ENCODE measurements around the gene LRRC18. TPM values are rescaled to one million over a fixed set of nuclear protein-coding genes. Genes with fewer than 3 reads are reported as not detected.

LRRC18 gene

DNA sequence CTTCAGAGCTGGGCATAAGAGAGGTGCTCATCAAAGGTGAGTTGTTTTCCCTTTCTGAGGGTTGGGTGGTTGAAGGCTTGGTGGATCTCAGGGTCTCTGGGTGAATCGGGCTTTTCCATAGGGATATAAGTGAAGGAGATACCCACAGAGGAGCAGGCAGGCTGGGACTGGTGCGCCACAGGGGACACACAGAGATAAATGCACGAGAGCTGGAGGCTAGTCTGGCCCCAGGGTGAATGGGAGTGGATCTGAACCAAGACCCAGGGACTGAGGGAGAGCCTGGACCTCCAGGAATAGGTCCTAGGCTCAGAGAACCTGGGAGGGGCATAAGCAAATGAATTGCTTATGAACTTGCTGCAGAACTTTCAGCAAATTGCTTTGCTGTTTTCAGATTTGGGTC is 61.5 kb downstream of the LRRC18 start:
- TF ChIP-seq, protein P1, sequence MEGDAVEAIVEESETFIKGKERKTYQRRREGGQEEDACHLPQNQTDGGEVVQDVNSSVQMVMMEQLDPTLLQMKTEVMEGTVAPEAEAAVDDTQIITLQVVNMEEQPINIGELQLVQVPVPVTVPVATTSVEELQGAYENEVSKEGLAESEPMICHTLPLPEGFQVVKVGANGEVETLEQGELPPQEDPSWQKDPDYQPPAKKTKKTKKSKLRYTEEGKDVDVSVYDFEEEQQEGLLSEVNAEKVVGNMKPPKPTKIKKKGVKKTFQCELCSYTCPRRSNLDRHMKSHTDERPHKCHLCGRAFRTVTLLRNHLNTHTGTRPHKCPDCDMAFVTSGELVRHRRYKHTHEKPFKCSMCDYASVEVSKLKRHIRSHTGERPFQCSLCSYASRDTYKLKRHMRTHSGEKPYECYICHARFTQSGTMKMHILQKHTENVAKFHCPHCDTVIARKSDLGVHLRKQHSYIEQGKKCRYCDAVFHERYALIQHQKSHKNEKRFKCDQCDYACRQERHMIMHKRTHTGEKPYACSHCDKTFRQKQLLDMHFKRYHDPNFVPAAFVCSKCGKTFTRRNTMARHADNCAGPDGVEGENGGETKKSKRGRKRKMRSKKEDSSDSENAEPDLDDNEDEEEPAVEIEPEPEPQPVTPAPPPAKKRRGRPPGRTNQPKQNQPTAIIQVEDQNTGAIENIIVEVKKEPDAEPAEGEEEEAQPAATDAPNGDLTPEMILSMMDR (IDR thresholded peaks at IDR 0.05; ENCODE audit: insufficient read depth, low read length) = no peak
- TF ChIP-seq SPI1 (IDR thresholded peaks at IDR 0.05; ENCODE audit: borderline replicate concordance, low read depth) = no peak
- TF ChIP-seq, protein P2, sequence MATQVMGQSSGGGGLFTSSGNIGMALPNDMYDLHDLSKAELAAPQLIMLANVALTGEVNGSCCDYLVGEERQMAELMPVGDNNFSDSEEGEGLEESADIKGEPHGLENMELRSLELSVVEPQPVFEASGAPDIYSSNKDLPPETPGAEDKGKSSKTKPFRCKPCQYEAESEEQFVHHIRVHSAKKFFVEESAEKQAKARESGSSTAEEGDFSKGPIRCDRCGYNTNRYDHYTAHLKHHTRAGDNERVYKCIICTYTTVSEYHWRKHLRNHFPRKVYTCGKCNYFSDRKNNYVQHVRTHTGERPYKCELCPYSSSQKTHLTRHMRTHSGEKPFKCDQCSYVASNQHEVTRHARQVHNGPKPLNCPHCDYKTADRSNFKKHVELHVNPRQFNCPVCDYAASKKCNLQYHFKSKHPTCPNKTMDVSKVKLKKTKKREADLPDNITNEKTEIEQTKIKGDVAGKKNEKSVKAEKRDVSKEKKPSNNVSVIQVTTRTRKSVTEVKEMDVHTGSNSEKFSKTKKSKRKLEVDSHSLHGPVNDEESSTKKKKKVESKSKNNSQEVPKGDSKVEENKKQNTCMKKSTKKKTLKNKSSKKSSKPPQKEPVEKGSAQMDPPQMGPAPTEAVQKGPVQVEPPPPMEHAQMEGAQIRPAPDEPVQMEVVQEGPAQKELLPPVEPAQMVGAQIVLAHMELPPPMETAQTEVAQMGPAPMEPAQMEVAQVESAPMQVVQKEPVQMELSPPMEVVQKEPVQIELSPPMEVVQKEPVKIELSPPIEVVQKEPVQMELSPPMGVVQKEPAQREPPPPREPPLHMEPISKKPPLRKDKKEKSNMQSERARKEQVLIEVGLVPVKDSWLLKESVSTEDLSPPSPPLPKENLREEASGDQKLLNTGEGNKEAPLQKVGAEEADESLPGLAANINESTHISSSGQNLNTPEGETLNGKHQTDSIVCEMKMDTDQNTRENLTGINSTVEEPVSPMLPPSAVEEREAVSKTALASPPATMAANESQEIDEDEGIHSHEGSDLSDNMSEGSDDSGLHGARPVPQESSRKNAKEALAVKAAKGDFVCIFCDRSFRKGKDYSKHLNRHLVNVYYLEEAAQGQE (IDR thresholded peaks at IDR 0.05; ENCODE audit: insufficient replicate concordance, low read depth) = no peak
- no peak for TF ChIP-seq POLR2AphosphoS5 (IDR thresholded peaks at IDR 0.05; ENCODE audit: low read depth)
- TF ChIP-seq GABPA (IDR thresholded peaks at IDR 0.05; ENCODE audit: low read depth) = no peak
- Histone ChIP-seq H3K4me3 (replicated peaks; ENCODE audit: insufficient read depth, low read length) (no peak overlapping the region), H3K27ac (replicated peaks) (no peak overlapping the region), H3K27me3 (ENCODE audit: insufficient read depth, poor library complexity, severe bottlenecking) (no peaks in the 10 kb centered on the region)
- DNase-seq (ENCODE audit: low read depth in 1 of 2, low spot score in 1 of 2) = no peak

DNA sequence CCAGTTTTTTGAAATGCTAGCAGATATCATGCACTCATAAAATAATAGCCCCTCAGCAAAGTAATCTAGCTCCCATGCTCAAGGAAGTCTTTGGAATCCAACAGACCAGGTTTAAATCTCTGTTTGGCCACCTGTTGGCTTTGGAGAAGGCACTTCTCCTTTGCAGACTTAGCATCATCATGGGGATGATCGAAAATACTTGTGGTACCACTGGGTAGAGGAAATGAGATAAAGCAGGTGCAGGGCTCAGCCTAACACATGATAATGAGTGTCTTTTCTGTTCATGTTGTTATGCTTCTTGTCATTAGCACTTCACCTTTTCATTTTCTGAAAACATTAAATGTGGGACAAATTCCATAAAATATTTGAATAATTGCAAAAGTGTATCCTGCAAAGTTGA is 67.4 kb downstream of the LRRC18 start:
- no peak overlapping the region for H3K4me3 ChIP-seq (replicated peaks; ENCODE audit: insufficient read depth, low read length)
- TF ChIP-seq GABPA (IDR thresholded peaks at IDR 0.05; ENCODE audit: low read depth) (no peak), POLR2AphosphoS5 (IDR thresholded peaks at IDR 0.05; ENCODE audit: low read depth) (no peak), SPI1 (IDR thresholded peaks at IDR 0.05; ENCODE audit: borderline replicate concordance, low read depth) (no peak)
- TF ChIP-seq, protein P2 (IDR thresholded peaks at IDR 0.05; ENCODE audit: insufficient replicate concordance, low read depth) = no peak
- TF ChIP-seq, protein P1 (IDR thresholded peaks at IDR 0.05; ENCODE audit: insufficient read depth, low read length) = no peak
- DNase-seq (ENCODE audit: low read depth in 1 of 2, low spot score in 1 of 2) = no peak
- no peak overlapping the region for H3K27ac ChIP-seq (replicated peaks)
- H3K27me3 ChIP-seq (ENCODE audit: insufficient read depth, poor library complexity, severe bottlenecking) = no peaks in the 10 kb centered on the region

Small RNAs within 50 kb of the gene (microRNA-seq; reads per million reads assigned to microRNA genes)
- not detected for gene MIR4294

Data from HL-60 (cell line).